AG04449 (cell line): ENCODE data around the gene MRTFA.
"Not testable (repeated sequence)": the region's sequence is repeated elsewhere in the genome, so short reads cannot be mapped to it uniquely, and the experiment has no call there.

Source experiments
- CTCF ChIA-PET: fragments of 350-600 bp; formaldehyde crosslinking; extraction: SDS; loops from one replicate; lab custom pipeline; 2021; ENCODE audit warnings: antibody characterized with exemption; lab: Yijun Ruan, JAX
- POLR2A ChIA-PET: fragments of 400-600, 350-600 bp; formaldehyde crosslinking; extraction: SDS; loops from one replicate; lab custom pipeline; 2020; ENCODE audit warnings: antibody characterized with exemption, inconsistent platforms; lab: Yijun Ruan, JAX
- DNase-seq: peaks from one replicate; pipeline ENCODE4 v3.0.0-alpha.2; 2010; ENCODE audit warnings: low read depth, low spot score
- H3K4me3 ChIP-seq: 2 replicates; pipeline ENCODE4 v1.5.1; 2011; ENCODE audit warnings: low read depth, mild to moderate bottlenecking, control low read depth, low read length
- CTCF ChIP-seq: IDR thresholded peaks from one replicate; pipeline ENCODE4 v1.5.1; 2011; ENCODE audit warnings: mild to moderate bottlenecking, moderate library complexity, low read length, control low read depth, inconsistent platforms; ENCODE audit not compliant: insufficient read depth; ENCODE audit errors: missing control alignments

MRTFA gene

DNA sequence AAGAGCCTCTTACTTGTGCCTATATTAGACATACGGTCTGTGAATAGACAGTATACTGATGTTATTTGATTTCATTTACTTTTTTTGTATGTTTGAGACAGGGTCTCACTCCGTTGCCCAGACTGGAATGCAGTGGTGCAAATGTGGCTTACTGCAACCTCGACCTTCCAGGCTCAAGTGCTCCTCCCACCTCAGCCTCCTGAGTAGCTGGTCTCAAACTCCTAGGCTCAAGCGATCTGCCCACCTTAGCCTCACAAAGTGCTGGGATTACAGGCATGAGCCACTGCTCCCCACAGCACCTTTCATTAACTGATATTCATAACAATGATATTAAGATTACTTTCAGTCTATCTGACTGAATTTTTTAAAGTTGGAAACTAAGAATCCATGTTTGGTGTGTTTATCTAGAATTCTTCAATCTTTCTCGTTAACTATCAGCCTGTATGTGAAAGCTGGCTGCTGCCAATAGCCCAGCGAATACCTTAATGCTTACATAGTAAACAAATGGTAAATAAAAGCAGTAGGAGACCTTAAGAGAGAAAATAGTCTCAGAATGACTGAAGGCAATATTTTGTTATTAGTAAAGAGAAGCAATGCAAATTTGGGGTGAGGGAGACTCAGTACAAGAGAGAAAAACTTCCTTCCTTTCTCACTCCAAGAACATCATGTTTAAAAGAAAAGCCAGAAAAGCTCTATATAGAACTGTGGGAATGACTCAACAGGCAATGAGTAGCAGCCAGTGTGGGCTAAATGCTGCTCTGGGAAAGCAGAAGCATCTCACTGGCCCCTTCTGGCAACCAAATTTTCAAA is 101.9 kb downstream of the MRTFA start:
- H3K4me3 ChIP-seq: peak overlapping the region; percentile 28
- ChIA-PET POLR2A (interaction anchor here (0.6 to 2.2 kb wide), 4 partner anchors 10 to 85 kb away, joined by 3 to 7 read pairs (median 4); no protein-coding TSS in a partner anchor), CTCF (interaction anchor here (0.6 to 4.0 kb wide), 7 partner anchors 8 to 98 kb away, joined by 3 to 30 read pairs (median 6); no protein-coding TSS in a partner anchor)
- DNase-seq: no peak
- TF ChIP-seq CTCF: no peak

GRCh38 chr22:40533712-40534378 is 102.7 kb downstream of the MRTFA start:
- ChIA-PET CTCF (interaction anchor here (0.6 to 5.4 kb wide), 8 partner anchors 9 to 380 kb away, joined by 3 to 30 read pairs (median 6); no protein-coding TSS in a partner anchor), POLR2A (interaction anchor here (0.6 to 2.2 kb wide), 4 partner anchors 10 to 84 kb away, joined by 3 to 7 read pairs (median 4); no protein-coding TSS in a partner anchor)
- H3K4me3 ChIP-seq: peak overlapping the region; percentile 56
- no peak for DNase-seq
- no peak for TF ChIP-seq CTCF

DNA sequence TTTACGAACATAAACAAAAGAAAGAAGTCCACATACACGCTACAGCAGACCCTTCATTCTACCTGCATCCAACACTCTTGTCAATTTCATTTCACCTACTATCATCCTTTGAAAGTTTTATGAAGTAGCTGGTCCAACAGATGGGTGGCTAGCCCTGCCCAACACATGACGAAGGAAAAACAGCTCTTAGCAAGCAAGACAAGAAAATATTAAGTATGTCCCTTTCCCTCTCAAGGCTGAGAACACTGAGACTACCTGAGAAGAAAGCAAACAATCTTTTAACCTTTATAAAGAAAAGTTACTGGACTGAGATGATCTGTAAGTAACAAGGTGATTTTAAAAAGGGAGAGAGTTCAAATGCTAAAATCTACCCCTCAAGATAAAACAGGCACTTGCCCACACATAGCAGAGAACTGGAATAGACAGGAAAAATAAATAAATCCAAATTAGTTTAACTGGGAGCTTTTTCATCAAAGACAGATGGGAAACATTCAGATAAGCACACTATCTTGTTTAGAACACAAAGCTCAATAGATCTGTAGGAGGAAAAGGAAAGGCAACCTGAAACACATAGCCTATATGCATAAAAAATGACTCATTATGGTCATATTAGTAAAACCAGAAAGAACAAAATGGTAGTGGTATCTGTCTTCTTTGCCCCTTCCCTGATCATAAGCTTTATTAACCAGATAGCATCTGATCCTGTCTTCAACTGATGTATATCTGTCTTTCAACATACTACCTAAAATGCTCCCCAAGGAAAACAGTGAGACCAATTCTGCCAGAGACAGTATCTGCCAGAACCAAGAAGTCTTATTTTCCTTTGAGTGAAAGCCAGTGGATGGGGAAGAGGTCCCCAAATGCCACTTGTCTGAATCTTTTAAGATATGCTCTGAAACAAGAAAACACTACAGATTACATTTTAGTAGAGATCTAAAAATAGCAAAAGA is 104.3 kb downstream of the MRTFA start:
- TF ChIP-seq CTCF: no peak
- POLR2A ChIA-PET: no interaction called here
- CTCF ChIA-PET: interaction anchor here (0.9 to 5.4 kb wide), 9 partner anchors 8 to 114 kb away, joined by 3 to 30 read pairs (median 4); no protein-coding TSS in a partner anchor
- no peak for DNase-seq
- H3K4me3 ChIP-seq: peak overlapping the region; percentile 56

DNA sequence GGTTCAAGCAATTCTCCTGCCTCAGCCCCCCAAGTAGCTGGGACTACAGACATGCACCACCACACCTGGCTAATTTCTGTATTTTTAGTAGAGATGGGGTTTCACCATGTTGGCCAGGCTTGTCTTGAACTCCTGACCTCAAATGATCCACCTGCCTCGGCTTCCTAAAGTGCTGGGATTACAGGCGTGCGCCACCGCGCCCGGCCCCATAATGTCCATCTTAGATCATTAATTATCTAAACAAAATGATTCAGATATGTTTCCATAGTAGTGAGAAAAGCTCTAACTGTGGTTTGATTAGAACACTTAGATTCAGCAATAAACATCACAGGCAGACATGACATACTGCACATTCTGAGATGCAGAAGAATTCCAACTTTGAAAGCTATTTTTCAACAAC is 106.1 kb downstream of the MRTFA start:
- not testable (repeated sequence) for H3K4me3 ChIP-seq, DNase-seq
- ChIA-PET POLR2A (interaction anchor here (0.6 to 0.7 kb wide), 2 partner anchors 14 to 1745 kb away, joined by 3 to 5 read pairs; no protein-coding TSS in a partner anchor), CTCF (interaction anchor here (0.6 to 5.4 kb wide), 13 partner anchors 9 to 116 kb away, joined by 3 to 28 read pairs (median 3); no protein-coding TSS in a partner anchor)

DNA sequence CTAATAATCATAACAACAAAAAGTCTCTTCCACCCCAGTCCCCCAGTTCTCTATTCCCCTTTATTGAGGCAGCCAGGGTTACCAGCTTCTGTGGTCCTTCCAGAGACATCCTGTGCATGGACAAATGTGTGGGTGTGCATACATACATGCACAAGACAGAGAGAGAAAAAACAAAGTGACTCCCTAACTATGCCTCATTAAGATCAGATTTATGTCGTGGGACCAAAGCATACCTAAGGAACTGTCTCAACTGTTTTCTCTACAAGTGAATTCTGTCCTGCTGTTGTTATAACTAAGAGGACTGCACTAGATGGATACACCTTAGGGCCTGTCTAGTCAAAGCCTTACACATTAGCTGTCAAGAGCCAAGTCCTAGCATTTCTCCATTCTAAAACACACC is 106.7 kb downstream of the MRTFA start:
- POLR2A ChIA-PET: interaction anchor here (0.6 kb wide), 1 partner anchor 63 kb away, joined by 4 read pairs; no protein-coding TSS in a partner anchor
- TF ChIP-seq CTCF: no peak
- H3K4me3 ChIP-seq: no peak overlapping the region
- no peak for DNase-seq
- CTCF ChIA-PET: interaction anchor here (1.0 to 5.4 kb wide), 5 partner anchors 10 to 117 kb away, joined by 3 to 28 read pairs (median 3); no protein-coding TSS in a partner anchor
